RWPE1 (cell line): ENCODE results near the gene ICA1L.
"Not testable (repeated sequence)": the region's sequence is repeated elsewhere in the genome, so short reads cannot be mapped to it uniquely, and the experiment has no call there.

Experiments
- CTCF ChIA-PET: fragments of 350-600 bp; sonication (Branson Sonifier 250); formaldehyde crosslinking; extraction: SDS; loops from one replicate; lab custom pipeline; 2021; lab: Yijun Ruan, JAX
- POLR2A ChIA-PET: fragments of 400-600 bp; formaldehyde crosslinking; extraction: SDS; loops from one replicate; lab custom pipeline; 2020; ENCODE audit warnings: antibody characterized with exemption; ENCODE audit not compliant: low non-redundant PET; lab: Yijun Ruan, JAX
- DNase-seq: peaks from one replicate; pipeline ENCODE4 v3.0.0; 2012; ENCODE audit warnings: low spot score
- H3K27ac ChIP-seq: fragments of 450-650 bp; 2 replicates; pipeline ENCODE4 v1.5.1; 2017
- TF ChIP-seq, protein P1 (sequence below): fragments of 450-650 bp; conservative IDR thresholded peaks from 2 replicates; pipeline ENCODE4 v1.5.1; 2017; ENCODE audit warnings: low read depth, mild to moderate bottlenecking

The ICA1L gene

DNA sequence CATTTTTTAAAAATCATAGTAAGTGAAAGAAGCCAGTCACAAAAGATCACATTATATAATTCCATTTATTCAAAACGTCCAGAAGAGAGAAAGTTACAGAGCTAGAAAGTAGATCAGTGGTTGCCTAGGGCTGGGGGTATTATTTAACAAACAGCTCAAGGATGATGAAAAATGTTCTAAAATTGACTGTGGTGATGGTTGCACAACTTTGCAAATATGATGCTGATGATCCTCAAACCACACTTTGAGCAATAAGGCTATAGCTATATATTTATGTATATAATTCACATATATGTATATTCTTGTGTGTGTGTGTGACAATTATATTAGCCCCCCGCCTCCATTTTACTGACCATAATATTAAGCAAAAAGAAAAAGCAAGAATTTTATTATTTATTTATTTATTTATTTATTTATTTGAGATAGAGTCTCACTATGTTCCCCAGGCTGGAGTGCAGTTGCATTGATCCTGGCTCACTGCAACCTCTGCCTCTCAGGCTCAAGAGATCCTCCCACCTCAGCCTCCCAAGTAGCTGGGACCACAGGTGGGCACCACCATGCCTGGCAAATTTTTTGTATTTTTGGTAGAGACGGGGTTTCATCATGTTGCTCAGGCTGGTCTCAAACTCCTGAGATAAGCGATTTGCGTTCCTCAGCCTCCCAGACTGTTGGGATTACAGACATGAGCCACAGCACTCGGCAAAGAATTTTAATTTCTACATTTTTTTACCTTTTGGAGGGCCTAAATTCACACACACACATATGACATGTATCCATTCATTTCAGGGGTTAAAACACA is 38.0 kb upstream of the ICA1L start:
- ChIA-PET CTCF (interaction anchor here (0.6 kb wide), 1 partner anchor 348 kb away, joined by 4 read pairs; no protein-coding TSS in a partner anchor), POLR2A (no interaction called here)
- TF ChIP-seq, protein P1, sequence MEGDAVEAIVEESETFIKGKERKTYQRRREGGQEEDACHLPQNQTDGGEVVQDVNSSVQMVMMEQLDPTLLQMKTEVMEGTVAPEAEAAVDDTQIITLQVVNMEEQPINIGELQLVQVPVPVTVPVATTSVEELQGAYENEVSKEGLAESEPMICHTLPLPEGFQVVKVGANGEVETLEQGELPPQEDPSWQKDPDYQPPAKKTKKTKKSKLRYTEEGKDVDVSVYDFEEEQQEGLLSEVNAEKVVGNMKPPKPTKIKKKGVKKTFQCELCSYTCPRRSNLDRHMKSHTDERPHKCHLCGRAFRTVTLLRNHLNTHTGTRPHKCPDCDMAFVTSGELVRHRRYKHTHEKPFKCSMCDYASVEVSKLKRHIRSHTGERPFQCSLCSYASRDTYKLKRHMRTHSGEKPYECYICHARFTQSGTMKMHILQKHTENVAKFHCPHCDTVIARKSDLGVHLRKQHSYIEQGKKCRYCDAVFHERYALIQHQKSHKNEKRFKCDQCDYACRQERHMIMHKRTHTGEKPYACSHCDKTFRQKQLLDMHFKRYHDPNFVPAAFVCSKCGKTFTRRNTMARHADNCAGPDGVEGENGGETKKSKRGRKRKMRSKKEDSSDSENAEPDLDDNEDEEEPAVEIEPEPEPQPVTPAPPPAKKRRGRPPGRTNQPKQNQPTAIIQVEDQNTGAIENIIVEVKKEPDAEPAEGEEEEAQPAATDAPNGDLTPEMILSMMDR: no peak
- DNase-seq: no peak
- H3K27ac ChIP-seq: no peak overlapping the region

DNA sequence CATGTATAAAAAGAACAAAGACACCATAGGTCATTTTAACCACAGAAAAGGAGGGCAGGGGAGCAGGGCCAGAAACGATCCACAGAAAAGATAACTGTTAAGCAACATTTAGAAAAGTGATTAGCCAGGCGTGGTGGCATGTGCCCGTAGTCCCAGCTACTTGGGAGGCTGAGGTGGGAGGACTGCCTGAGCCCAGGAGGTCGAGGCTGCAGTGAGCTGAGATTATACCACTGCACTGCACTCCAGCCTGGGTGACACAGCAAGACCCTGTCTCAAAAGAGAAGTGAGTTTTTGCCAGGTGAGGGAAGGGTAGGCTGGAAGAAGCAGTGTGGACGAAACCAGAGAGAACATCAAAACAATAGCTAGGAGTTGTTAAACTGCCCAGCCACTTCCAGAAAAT is 36.6 kb upstream of the ICA1L start:
- ChIA-PET POLR2A (no interaction called here), CTCF (no interaction called here)
- DNase-seq: no peak
- no peak overlapping the region for H3K27ac ChIP-seq
- TF ChIP-seq, protein P1: no peak

DNA sequence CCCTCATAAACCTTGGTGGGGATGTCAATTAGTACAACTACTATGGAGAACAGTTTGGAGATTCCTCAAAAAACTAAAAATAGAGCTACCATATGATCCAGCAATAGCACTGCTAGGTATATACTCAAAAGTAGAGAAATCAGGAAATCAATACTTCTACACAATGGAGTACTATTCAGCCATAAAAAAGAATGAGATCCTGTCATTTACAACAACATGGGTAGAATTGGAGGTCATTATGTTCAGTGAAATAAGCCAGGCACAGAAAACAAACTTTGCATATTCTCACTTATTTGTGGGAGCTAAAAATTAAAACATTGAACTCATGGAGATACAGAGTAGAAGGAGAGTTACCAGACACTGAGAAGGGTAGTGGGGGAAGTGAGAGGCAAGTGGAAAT is 33.9 kb upstream of the ICA1L start:
- DNase-seq, H3K27ac ChIP-seq, CTCF ChIA-PET, POLR2A ChIA-PET: not testable (repeated sequence)

DNA sequence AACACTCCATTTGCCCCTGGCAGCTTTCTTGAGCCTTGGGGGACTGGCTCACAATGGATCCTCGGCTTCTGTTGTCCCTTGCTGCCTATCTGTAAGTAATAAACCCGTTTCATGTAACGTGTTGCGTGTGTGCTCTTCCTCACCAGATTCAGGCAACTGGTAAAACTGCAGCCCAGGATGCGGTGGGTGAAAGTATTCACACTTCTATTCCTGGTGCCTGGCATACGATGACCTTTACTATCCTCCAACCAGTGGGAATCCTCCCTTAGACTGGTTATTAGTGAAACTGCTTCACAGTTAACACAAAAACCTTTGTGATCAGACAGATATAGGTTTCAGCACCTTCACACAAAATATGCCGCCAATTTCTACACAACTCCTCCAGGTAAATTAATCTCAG is 13.6 kb upstream of the ICA1L start:
- no peak for DNase-seq
- H3K27ac ChIP-seq: no peak overlapping the region
- POLR2A ChIA-PET: no interaction called here
- TF ChIP-seq, protein P1: no peak
- CTCF ChIA-PET: interaction anchor here (0.6 kb wide), 1 partner anchor 77 kb away, joined by 3 read pairs; no protein-coding TSS in a partner anchor

DNA sequence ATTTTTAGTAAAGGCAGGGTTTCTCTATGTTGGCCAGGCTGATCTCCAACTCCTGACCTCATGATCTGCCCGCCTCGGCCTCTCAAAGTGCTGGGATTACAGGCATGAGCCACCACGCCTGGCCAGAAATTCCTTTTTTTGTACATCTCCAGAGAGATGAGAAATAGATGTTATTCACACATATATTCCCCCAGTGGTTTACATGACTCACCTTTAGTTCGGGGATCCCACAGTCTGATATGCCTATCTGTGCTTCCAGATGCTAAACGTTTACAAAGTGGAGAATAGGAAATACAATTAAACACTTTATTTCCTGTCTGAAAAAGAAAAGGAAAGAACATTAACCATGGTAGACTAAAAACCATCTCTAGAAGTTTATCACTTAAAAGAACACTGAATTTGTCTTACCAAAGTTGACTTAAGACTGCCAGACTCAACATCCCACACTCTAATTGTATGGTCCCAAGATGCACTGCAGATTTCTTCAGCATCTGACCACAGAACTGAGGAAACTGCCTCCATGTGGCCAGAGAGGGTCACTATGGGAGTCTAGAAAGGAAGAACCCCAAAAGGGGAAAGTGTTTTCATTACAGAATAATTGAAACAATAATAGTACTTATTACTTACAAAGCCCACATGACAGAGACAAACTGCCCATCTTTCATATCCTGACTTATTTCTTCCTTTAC is 12.6 kb upstream of the ICA1L start:
- POLR2A ChIA-PET: no interaction called here
- no peak overlapping the region for H3K27ac ChIP-seq
- CTCF ChIA-PET: no interaction called here
- TF ChIP-seq, protein P1: no peak
- no peak for DNase-seq

DNA sequence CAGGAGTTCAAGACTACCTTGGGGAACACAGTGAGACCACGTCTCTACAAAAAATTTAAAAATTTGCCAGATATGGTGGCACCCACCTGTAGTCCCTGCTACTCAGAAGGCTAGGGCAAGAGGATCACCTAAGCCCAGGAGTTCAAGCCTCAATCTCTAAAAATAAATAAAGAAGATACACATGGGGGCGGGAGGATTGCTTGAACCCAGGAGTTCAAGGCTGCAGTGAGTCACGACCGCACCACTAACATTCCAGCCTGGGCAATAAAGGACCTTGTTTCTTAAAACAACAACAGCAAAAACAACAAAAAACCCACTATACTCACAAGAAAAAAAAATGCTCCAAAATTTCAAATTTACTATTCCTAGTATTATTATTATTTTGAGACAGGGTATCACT is 10.0 kb upstream of the ICA1L start:
- no peak for DNase-seq
- CTCF ChIA-PET: interaction anchor here (1.2 kb wide), 1 partner anchor 11 kb away, joined by 4 read pairs; no protein-coding TSS in a partner anchor
- TF ChIP-seq, protein P1: no peak
- POLR2A ChIA-PET: no interaction called here
- H3K27ac ChIP-seq: no peak overlapping the region

DNA sequence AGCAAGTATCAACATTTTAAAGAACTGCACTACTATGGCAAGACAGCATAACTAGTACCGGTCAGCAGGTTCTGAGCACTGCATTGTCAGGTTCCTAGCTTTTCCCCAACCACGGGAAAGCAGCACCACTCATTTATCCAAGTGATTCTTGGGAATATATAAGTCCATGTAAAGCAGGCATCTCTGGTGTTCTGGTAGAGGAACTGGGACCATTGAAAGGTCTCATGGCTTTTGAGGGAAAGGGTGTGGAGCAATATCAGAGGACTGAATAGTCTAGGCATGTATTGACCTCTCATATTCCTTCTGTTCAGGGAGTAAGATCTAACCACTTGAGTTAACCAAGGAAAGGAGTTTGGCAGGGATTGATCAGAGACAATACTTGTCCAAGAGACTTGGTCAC is 6.1 kb upstream of the ICA1L start:
- ChIA-PET CTCF (no interaction called here), POLR2A (no interaction called here)
- DNase-seq: no peak
- TF ChIP-seq, protein P1: no peak
- H3K27ac ChIP-seq: no peak overlapping the region
